H1 (cell line): ENCODE measurements around the gene ACADVL. TPM values are rescaled to one million over a fixed set of nuclear protein-coding genes. Genes with fewer than 3 reads are reported as not detected.

Experiments
- CTCF ChIA-PET: fragments of 300-600 bp; sonication (Branson Sonifier 250); formaldehyde crosslinking; loops from one replicate; lab custom pipeline; 2021; ENCODE audit not compliant: partially characterized antibody; lab: Charles Lee
- POLR2A ChIA-PET: fragments of 300-600 bp; sonication (Branson Sonifier 250); formaldehyde crosslinking; loops from one replicate; lab custom pipeline; 2021; ENCODE audit warnings: inconsistent platforms; ENCODE audit not compliant: partially characterized antibody; lab: Charles Lee
- DNase-seq, 2 experiments: peaks; one replicate each; pipeline versions ENCODE4 v3.0.0 to v3.0.0-alpha.2; 2010 to 2022; ENCODE audit warnings: low spot score in 2 of 2, low read depth in 1 of 2, mixed read lengths in 1 of 2
- FAIRE-seq: peaks from 2 replicates; lab custom pipeline; 2011; peaks lifted over from hg19 to GRCh38; lab: Jason Lieb, UNC
- H2AFZ ChIP-seq: 2 replicates; pipeline ENCODE4 v1.8.1; 2012; ENCODE audit warnings: low read length, inconsistent platforms
- H2AK5ac ChIP-seq: 2 replicates; pipeline ENCODE4 v1.6.1; 2013; ENCODE audit warnings: low read depth, low read length
- H2BK120ac ChIP-seq: replicated peaks from 2 replicates; pipeline ENCODE3; 2013; ENCODE audit warnings: low read depth, low read length, inconsistent platforms
- H2BK12ac ChIP-seq: 2 replicates; pipeline ENCODE4 v1.6.1; 2013; ENCODE audit warnings: low read depth, low read length
- H2BK15ac ChIP-seq: 2 replicates; pipeline ENCODE4 v1.6.1; 2013; ENCODE audit warnings: low read length
- H2BK20ac ChIP-seq: 2 replicates; pipeline ENCODE4 v1.6.1; 2013; ENCODE audit warnings: low read length
- H2BK5ac ChIP-seq: 2 replicates; pipeline ENCODE4 v1.6.1; 2013; ENCODE audit warnings: low read depth, low read length
- H3K14ac ChIP-seq: 2 replicates; pipeline ENCODE4 v1.6.1; 2013; ENCODE audit warnings: inconsistent platforms; ENCODE audit not compliant: insufficient read length
- H3K18ac ChIP-seq: 2 replicates; pipeline ENCODE4 v1.6.1; 2013; ENCODE audit warnings: low read length; ENCODE audit errors: extremely low read depth
- H3K23ac ChIP-seq: 2 replicates; pipeline ENCODE4 v1.6.1; 2013; ENCODE audit warnings: inconsistent platforms; ENCODE audit not compliant: insufficient read length
- H3K23me2 ChIP-seq: 2 replicates; pipeline ENCODE4 v1.6.1; 2013; ENCODE audit warnings: low read depth, low read length
- H3K27ac ChIP-seq: 2 replicates; pipeline ENCODE4 v1.6.1; 2011; ENCODE audit warnings: low read depth, low read length, inconsistent platforms
- H3K27me3 ChIP-seq, 4 experiments: replicated peaks in 1 of 4; 1 replicate in 1 of 4; 2 replicates in 3 of 4; pipeline versions ENCODE4 v1.6.1 to v1.8.1; 2011 to 2013; ENCODE audit warnings: low read length in 3 of 4, mild to moderate bottlenecking in 3 of 4, inconsistent platforms in 2 of 4, mixed read lengths in 2 of 4, moderate library complexity in 1 of 4; ENCODE audit not compliant: control insufficient read depth in 3 of 4, insufficient read depth in 3 of 4; ENCODE audit errors: extremely low read depth in 1 of 4
- H3K36me3 ChIP-seq, 4 experiments: 2 replicates each; pipeline versions ENCODE4 v1.6.1 to v1.8.1; 2011 to 2013; ENCODE audit warnings: mild to moderate bottlenecking in 4 of 4, low read length in 3 of 4, moderate library complexity in 2 of 4, control low read depth in 1 of 4, inconsistent platforms in 1 of 4; ENCODE audit not compliant: insufficient read depth in 4 of 4, control insufficient read depth in 2 of 4
- H3K4ac ChIP-seq: replicated peaks from 2 replicates; pipeline ENCODE3; 2013; ENCODE audit warnings: low read length, low read depth, mixed read lengths, inconsistent platforms; ENCODE audit not compliant: insufficient read length
- H3K4me1 ChIP-seq, 4 experiments: replicated peaks in 1 of 4; 1 replicate in 1 of 4; 2 replicates in 3 of 4; pipeline versions ENCODE4 v1.6.1 to v1.8.1; 2011 to 2013; ENCODE audit warnings: low read length in 3 of 4, inconsistent platforms in 2 of 4, mixed read lengths in 1 of 4; ENCODE audit not compliant: insufficient read depth in 4 of 4, control insufficient read depth in 3 of 4
- H3K4me2 ChIP-seq, 2 experiments: 2 replicates each; pipeline versions ENCODE4 v1.6.1 to v1.8.1; 2011 to 2013; ENCODE audit warnings: low read depth in 2 of 2, low read length in 2 of 2, control low read depth in 1 of 2, inconsistent platforms in 1 of 2, mild to moderate bottlenecking in 1 of 2; ENCODE audit not compliant: insufficient read depth in 1 of 2
- H3K4me3 ChIP-seq, 4 experiments: fragments of 200-600, 300-600 bp in 1 of 4; sonication (generic), shearing (Covaris generic), sonication (Bioruptor Twin) in 1 of 4; 2 replicates each; pipeline versions ENCODE4 v1.5.1 to v1.8.1; 2011 to 2016; ENCODE audit warnings: low read length in 4 of 4, low read depth in 3 of 4, control low read depth in 2 of 4, inconsistent platforms in 2 of 4, mild to moderate bottlenecking in 2 of 4, mixed read lengths in 1 of 4, moderate library complexity in 1 of 4; ENCODE audit not compliant: insufficient read depth in 2 of 4; ENCODE audit errors: extremely low read depth in 1 of 4
- H3K56ac ChIP-seq: replicated peaks from 2 replicates; pipeline ENCODE3; 2013; ENCODE audit warnings: low read depth, mild to moderate bottlenecking, mixed read lengths, low read length, inconsistent platforms; ENCODE audit not compliant: insufficient read length
- H3K79me1 ChIP-seq: 2 replicates; pipeline ENCODE4 v1.6.1; 2013; ENCODE audit warnings: low read depth, low read length, control low read depth
- H3K79me2 ChIP-seq, 2 experiments: 2 replicates each; pipeline versions ENCODE4 v1.6.1 to v1.8.1; 2012 to 2013; ENCODE audit warnings: low read length in 2 of 2, mild to moderate bottlenecking in 2 of 2, inconsistent platforms in 1 of 2; ENCODE audit not compliant: insufficient read depth in 2 of 2, control insufficient read depth in 1 of 2
- H3K9ac ChIP-seq, 4 experiments: replicated peaks in 1 of 4; 1 replicate in 1 of 4; 2 replicates in 3 of 4; pipeline versions ENCODE4 v1.6.1 to v1.8.1; 2011 to 2013; ENCODE audit warnings: low read depth in 3 of 4, low read length in 3 of 4, control low read depth in 2 of 4, mild to moderate bottlenecking in 2 of 4, moderate library complexity in 2 of 4, inconsistent platforms in 1 of 4; ENCODE audit errors: extremely low read depth in 1 of 4
- H3K9me3 ChIP-seq, 2 experiments: 2 replicates each; pipeline versions ENCODE4 v1.6.1 to v1.8.1; 2012 to 2013; ENCODE audit warnings: mild to moderate bottlenecking in 2 of 2, moderate library complexity in 2 of 2, control low read depth in 1 of 2, inconsistent platforms in 1 of 2, low read depth in 1 of 2, low read length in 1 of 2, mixed read lengths in 1 of 2; ENCODE audit not compliant: insufficient read depth in 2 of 2
- H4K20me1 ChIP-seq, 2 experiments: replicated peaks in 1 of 2; 2 replicates each; pipeline versions ENCODE3 to v1.8.1; 2011 to 2013; ENCODE audit warnings: inconsistent platforms in 2 of 2, low read length in 2 of 2, mild to moderate bottlenecking in 1 of 2; ENCODE audit not compliant: insufficient read depth in 2 of 2, control insufficient read depth in 1 of 2
- H4K5ac ChIP-seq: 2 replicates; pipeline ENCODE4 v1.6.1; 2013; ENCODE audit warnings: low read length, low read depth, mixed read lengths, inconsistent platforms; ENCODE audit not compliant: insufficient read length
- H4K8ac ChIP-seq: 2 replicates; pipeline ENCODE4 v1.8.0; 2013; ENCODE audit warnings: mild to moderate bottlenecking, moderate library complexity, low read length, inconsistent platforms; ENCODE audit not compliant: insufficient read depth; ENCODE audit errors: extremely low read depth
- H4K91ac ChIP-seq: replicated peaks from 2 replicates; pipeline ENCODE3; 2013; ENCODE audit warnings: low read length, mixed read lengths, inconsistent platforms; ENCODE audit not compliant: insufficient read length
- CBX5 ChIP-seq: fragments of 300-800, 300-1000 bp; sonication (generic); IDR thresholded peaks from 2 replicates; pipeline ENCODE4 v1.7.1; 2016; ENCODE audit warnings: antibody characterized with exemption, low read length, low read depth
- CHD1 ChIP-seq: IDR thresholded peaks from 2 replicates; pipeline ENCODE4 v1.6.1; 2012; ENCODE audit warnings: low read depth, low read length, improper control_type of control experiment
- KDM4A ChIP-seq: IDR thresholded peaks from one replicate; pipeline ENCODE4 v1.7.1; 2012; ENCODE audit warnings: low read depth, mild to moderate bottlenecking, moderate library complexity, low read length, inconsistent platforms; ENCODE audit not compliant: severe bottlenecking
- NRF1 ChIP-seq: IDR thresholded peaks from 2 replicates; pipeline ENCODE4 v1.6.1; 2011; ENCODE audit warnings: mild to moderate bottlenecking, low read depth, low read length, improper control_type of control experiment
- SIN3A ChIP-seq, 2 experiments: IDR thresholded peaks in 1 of 2; conservative IDR thresholded peaks in 1 of 2; 2 replicates each; pipeline ENCODE4 v1.6.1; 2011 to 2012; ENCODE audit warnings: low read length in 2 of 2, improper control_type of control experiment in 1 of 2, low read depth in 1 of 2, mild to moderate bottlenecking in 1 of 2
- WGBS, 2 experiments: shearing (Covaris generic) in 1 of 2; methylation state at CpG; one replicate each; pipeline versions ENCODE4 v1.1.6 to v1.1.7; 2013 to 2015; ENCODE audit warnings: low lambda C conversion rate in 2 of 2, mixed read lengths in 2 of 2, inconsistent platforms in 1 of 2, low coverage in 1 of 2, missing lambda C conversion rate in 1 of 2; ENCODE audit not compliant: insufficient replicate concordance in 2 of 2, insufficient coverage in 1 of 2, insufficient read length in 1 of 2; ENCODE audit errors: extremely low coverage in 1 of 2, missing lambda C conversion rate in 1 of 2; 5-methylcytosine and 5-hydroxymethylcytosine counted together
- polyA plus RNA-seq, 7 experiments: library from polyadenylated mRNA; depleted of rRNA in 3 of 7; stranded (reverse) in 5 of 7; unstranded in 2 of 7; fragments of >200 nt in 5 of 7; fragments of 200-250 nt in 2 of 7; gene quantifications; 1 replicate in 5 of 7; 2 replicates in 1 of 7; 4 replicates in 1 of 7; pipeline versions ENCODE4 v1.2.1 to v1.2.3, GENCODE V29; 2011 to 2013; ENCODE audit warnings: missing spikeins in 2 of 7, mixed read lengths in 2 of 7
- total RNA-seq: library from RNA; stranded (reverse); fragmentation: NEBNext Ultra II Directional; extraction: Animal tissue kit (Norgen Biotek cat#: 25700); gene quantifications from 2 replicates; pipeline ENCODE4 v1.2.1, GENCODE V29; 2021

The ACADVL gene
- total and polyA plus RNA-seq, 2 of the 8 experiments (the other 6 are each of a cell fraction or from before 2014, with no cell fraction given) = 181 to 231 TPM

DNA sequence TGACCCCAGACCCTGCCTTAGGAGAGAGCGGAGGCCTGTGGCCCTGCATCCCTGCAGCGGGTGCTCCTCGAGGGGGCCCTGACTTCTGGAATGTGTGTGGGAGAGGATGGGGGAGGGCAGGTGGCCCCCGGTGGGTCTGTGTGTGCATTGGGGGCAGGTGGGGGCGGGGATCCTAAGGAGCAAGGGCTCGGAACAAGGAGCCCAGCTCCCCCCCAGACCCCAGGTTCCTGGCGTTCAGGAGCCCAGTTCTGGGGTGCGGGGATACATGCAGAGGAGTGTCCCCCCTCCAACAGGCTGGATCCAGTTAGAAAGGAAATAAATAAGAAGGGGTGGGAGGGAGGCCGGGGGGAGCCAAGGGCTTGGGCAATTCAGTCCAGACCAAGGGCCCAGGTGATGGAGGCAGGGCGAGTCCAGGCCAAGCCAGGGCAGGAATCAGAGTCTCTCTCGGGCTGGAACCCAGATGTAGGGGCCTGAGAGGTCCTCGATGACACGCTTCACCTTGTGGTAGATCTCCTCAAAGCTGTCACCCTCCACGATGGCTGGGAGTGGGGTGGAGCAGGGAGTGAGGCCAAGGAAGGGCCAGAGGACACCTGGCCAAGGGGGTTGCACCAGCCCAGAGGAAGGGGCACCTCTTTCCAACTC, 29.3 kb upstream of the ACADVL start:
- DNase-seq = no peak
- no peak overlapping the region for H3K27ac ChIP-seq

More for the DNA sequence above, 29.3 kb upstream of the ACADVL start:
- Histone ChIP-seq H4K5ac (no peak overlapping the region), H3K4me2 (no peak overlapping the region), H3K18ac (no peak overlapping the region), H4K8ac (no peak overlapping the region), H2AFZ (no peak overlapping the region), H2BK20ac (no peak overlapping the region), H4K20me1 (peaks cover 5 to 14% of the 10 kb centered on the region in 2 experiments), H3K9me3 (no peaks in the 10 kb centered on the region), H3K23ac (no peak overlapping the region), H3K56ac (no peak overlapping the region), H2AK5ac (no peak overlapping the region), H3K4ac (no peak overlapping the region), H3K23me2 (no peaks in the 10 kb centered on the region), H3K4me3 (no peak overlapping the region), H2BK15ac (no peak overlapping the region), H3K36me3 (peaks cover 11 to 22% (median 13%) of the 10 kb centered on the region in 4 experiments; a peak in 6 of 8 replicates), H3K79me1 (no peaks in the 10 kb centered on the region), H4K91ac (no peak overlapping the region), H3K4me1 (no peaks in the 10 kb centered on the region), H3K27me3 (no peaks in the 10 kb centered on the region), H2BK5ac (no peak overlapping the region), H2BK12ac (no peak overlapping the region), H2BK120ac (no peak overlapping the region), H3K9ac (no peak overlapping the region), H3K14ac (no peak overlapping the region), H3K79me2 (no peaks in the 10 kb centered on the region)
- TF ChIP-seq CHD1 (no peak), NRF1 (no peak), CBX5 (no peak), KDM4A (no peak), SIN3A (conservative IDR thresholded peaks at IDR 0.05 in 1 of 2, IDR thresholded peaks at IDR 0.05 in 1 of 2; ENCODE audit: low read depth in 1 of 2, low read length in 2 of 2) (no peak)
- CTCF ChIA-PET = interaction anchor here (0.6 to 1.5 kb wide), 4 partner anchors 17 to 478 kb away, joined by 3 to 4 read pairs (median 3); no protein-coding TSS in a partner anchor
- 88% methylated on average over 13 of the region's 14 CpGs; no CpG with 5 or more reads in 1 of the 2 experiments for WGBS, 2 experiments
- POLR2A ChIA-PET = interaction anchor here (1.1 to 1.2 kb wide), 4 partner anchors 12 to 30 kb away, joined by 3 to 7 read pairs (median 4); no protein-coding TSS in a partner anchor
- FAIRE-seq = no peak
